ES-I3 (cell line): ENCODE results near the gene ARFGAP3.

Source experiments
- H3K36me3 ChIP-seq: 2 replicates; pipeline ENCODE4 v1.6.1; 2013; ENCODE audit warnings: mild to moderate bottlenecking, low read length, control low read depth, moderate library complexity; ENCODE audit not compliant: insufficient read depth
- H3K4me1 ChIP-seq: 2 replicates; pipeline ENCODE4 v1.6.1; 2013; ENCODE audit warnings: mild to moderate bottlenecking, control low read depth, low read length; ENCODE audit not compliant: insufficient read depth
- H3K9ac ChIP-seq: 2 replicates; pipeline ENCODE4 v1.6.1; 2013; ENCODE audit warnings: low read depth, mild to moderate bottlenecking, low read length, moderate library complexity
- H3K9me3 ChIP-seq: 2 replicates; pipeline ENCODE4 v1.6.1; 2013; ENCODE audit warnings: mild to moderate bottlenecking, low read length, moderate library complexity; ENCODE audit not compliant: control insufficient read depth, insufficient read depth

The ARFGAP3 gene

GRCh38 chr22:42856865-42857704 lies at the start of gene ARFGAP3:
Gene ARFGAP3, minus strand, starts transcription at chr22:42857273. Its CDS starts 91 bp downstream, at chr22:42857182.
- Histone ChIP-seq H3K36me3 (no peaks in the 10 kb centered on the region), H3K9me3 (0 out of 2 replicates have a peak, but pooled peaks cover 3% of the 10 kb centered on the region), H3K9ac (peak within 1 kb of the TSS; percentile 98), H3K4me1 (no peaks in the 10 kb centered on the region; the same call in 1 of the 2 replicates)

- H3K36me3 ChIP-seq: no peaks in the 10 kb centered on the region; the same call in 1 of the 2 replicates
- no peaks in the 10 kb centered on the region for H3K9me3 ChIP-seq
- H3K4me1 ChIP-seq: peaks cover 7% of the 10 kb centered on the region; the same call in 1 of the 2 replicates
- H3K9ac ChIP-seq: no peak overlapping the region
These were observed 48.7 kb upstream of the ARFGAP3 start for GRCh38 chr22:42905702-42906183.

GRCh38 chr22:42905217-42905616 lies 48.1 kb upstream of the ARFGAP3 start:
- Histone ChIP-seq H3K9me3 (no peaks in the 10 kb centered on the region), H3K4me1 (peaks cover 7% of the 10 kb centered on the region; the same call in 1 of the 2 replicates), H3K36me3 (no peaks in the 10 kb centered on the region; the same call in 1 of the 2 replicates), H3K9ac (no peak overlapping the region)

GRCh38 chr22:42904050-42904449 lies 47.0 kb upstream of the ARFGAP3 start:
- no peaks in the 10 kb centered on the region for H3K9me3 ChIP-seq
- peaks cover 7% of the 10 kb centered on the region; the same call in 1 of the 2 replicates for H3K4me1 ChIP-seq
- H3K36me3 ChIP-seq: no peaks in the 10 kb centered on the region; the same call in 1 of the 2 replicates
- H3K9ac ChIP-seq: no peak overlapping the region

GRCh38 chr22:42902875-42903510 lies 45.9 kb upstream of the ARFGAP3 start:
- Histone ChIP-seq H3K36me3 (no peaks in the 10 kb centered on the region; the same call in 1 of the 2 replicates), H3K4me1 (peaks cover 9% of the 10 kb centered on the region; the same call in 1 of the 2 replicates), H3K9me3 (no peaks in the 10 kb centered on the region), H3K9ac (no peak overlapping the region)

GRCh38 chr22:42901790-42902508 lies 44.9 kb upstream of the ARFGAP3 start:
- H3K9me3 ChIP-seq: no peaks in the 10 kb centered on the region
- H3K4me1 ChIP-seq: peaks cover 9% of the 10 kb centered on the region; the same call in 1 of the 2 replicates
- H3K36me3 ChIP-seq: no peaks in the 10 kb centered on the region; the same call in 1 of the 2 replicates
- no peak overlapping the region for H3K9ac ChIP-seq

GRCh38 chr22:42897960-42898359 lies 40.9 kb upstream of the ARFGAP3 start:
- Histone ChIP-seq H3K4me1 (peaks cover 3% of the 10 kb centered on the region; the same call in 1 of the 2 replicates), H3K9me3 (no peaks in the 10 kb centered on the region), H3K36me3 (no peaks in the 10 kb centered on the region), H3K9ac (no peak overlapping the region)

- peaks cover 4% of the 10 kb centered on the region; the same call in 1 of the 2 replicates for H3K36me3 ChIP-seq
- H3K9ac ChIP-seq: no peak overlapping the region
- H3K9me3 ChIP-seq: no peaks in the 10 kb centered on the region
- peaks cover 8% of the 10 kb centered on the region; the same call in 1 of the 2 replicates for H3K4me1 ChIP-seq
These were observed 38.5 kb upstream of the ARFGAP3 start for GRCh38 chr22:42895541-42895981.

- H3K9ac ChIP-seq: no peak overlapping the region
These were observed 38.0 kb upstream of the ARFGAP3 start for GRCh38 chr22:42895087-42895486.

GRCh38 chr22:42893371-42894150 lies 36.5 kb upstream of the ARFGAP3 start:
- H3K9ac ChIP-seq: no peak overlapping the region
- H3K36me3 ChIP-seq: peaks cover 10% of the 10 kb centered on the region; the same call in 1 of the 2 replicates
- no peaks in the 10 kb centered on the region for H3K9me3 ChIP-seq
- H3K4me1 ChIP-seq: peaks cover 5% of the 10 kb centered on the region; the same call in 1 of the 2 replicates

More at GRCh38 chr22:42895087-42895486, 38.0 kb upstream of the ARFGAP3 start:
- Histone ChIP-seq H3K36me3 (peaks cover 4% of the 10 kb centered on the region; the same call in 1 of the 2 replicates), H3K4me1 (peaks cover 8% of the 10 kb centered on the region; the same call in 1 of the 2 replicates), H3K9me3 (no peaks in the 10 kb centered on the region)

GRCh38 chr22:42892571-42893316 lies 35.7 kb upstream of the ARFGAP3 start:
- H3K36me3 ChIP-seq: peaks cover 10% of the 10 kb centered on the region; the same call in 1 of the 2 replicates
- no peak overlapping the region for H3K9ac ChIP-seq
- no peaks in the 10 kb centered on the region for H3K9me3 ChIP-seq
- H3K4me1 ChIP-seq: peaks cover 5% of the 10 kb centered on the region; the same call in 1 of the 2 replicates

- peaks cover 10% of the 10 kb centered on the region; the same call in 1 of the 2 replicates for H3K36me3 ChIP-seq
- no peaks in the 10 kb centered on the region for H3K9me3 ChIP-seq
- no peak overlapping the region for H3K9ac ChIP-seq
- peaks cover 5% of the 10 kb centered on the region; the same call in 1 of the 2 replicates for H3K4me1 ChIP-seq
These were observed 35.1 kb upstream of the ARFGAP3 start for GRCh38 chr22:42892156-42892555.
